Measurements from ENCODE around the gene IDI2. TPM values are rescaled to one million over a fixed set of nuclear protein-coding genes. Genes with fewer than 3 reads are reported as not detected.

IDI2 gene
- total RNA-seq, 1 experiment from 2014 or later = not detected

DNA sequence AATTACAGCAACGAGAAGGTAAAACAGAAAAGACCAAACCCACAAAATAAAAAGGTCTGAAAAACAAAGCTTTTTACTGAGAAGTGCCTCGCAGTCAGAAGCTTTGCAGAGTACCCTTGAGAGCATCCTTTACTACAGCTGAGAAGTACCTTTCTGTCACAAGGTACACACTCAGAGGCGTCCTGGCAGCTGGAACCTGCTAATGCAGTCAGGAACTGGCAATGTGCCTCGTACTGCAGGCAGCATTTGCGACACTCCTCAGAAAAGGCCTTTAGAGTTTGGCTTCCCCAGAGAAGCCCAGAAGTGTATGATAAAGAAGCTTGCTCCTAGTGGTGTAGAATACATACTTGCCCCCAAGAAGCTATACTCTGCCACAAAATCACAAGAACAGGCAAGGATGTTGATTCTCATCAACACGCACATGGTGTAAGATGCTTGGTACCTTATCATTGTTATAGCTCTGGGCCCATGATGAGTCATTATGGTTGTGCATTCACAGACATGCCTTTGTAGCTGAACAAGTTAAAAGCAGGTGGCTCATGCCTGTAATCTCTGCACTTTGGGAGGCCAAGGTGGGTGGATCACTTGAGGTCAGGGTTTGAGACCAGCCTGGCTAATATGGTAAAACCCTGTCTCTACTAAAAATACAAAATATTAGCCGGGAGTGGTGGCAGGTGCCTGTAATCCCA lies 39.4 kb downstream of the IDI2 start:
- ChIA-PET RAD21 (ENCODE audit: low non-redundant PET in 1 of 2, low total read pairs in 2 of 2, uncharacterized antibody in 2 of 2, unreplicated experiment in 2 of 2) (no interaction called here), CTCF (no interaction called here), POLR2A (interaction anchor here (0.8 to 1.1 kb wide), 2 partner anchors 44 to 55 kb away, joined by 3 to 4 read pairs; partner anchors contain the start of gene LARP4B)
- DNase-seq (ENCODE audit: low read depth, low spot score) (no peak), ATAC-seq (no peak)
- peaks cover 12 to 38% of the 10 kb centered on the region in 2 experiments for H3K4me1 ChIP-seq (ENCODE audit: control insufficient read depth in 1 of 2, insufficient read depth in 2 of 2, low read length in 2 of 2)
- peaks cover 14% of the 10 kb centered on the region; the same call in 1 of the 2 replicates for H4K20me1 ChIP-seq (ENCODE audit: insufficient read depth)
- no peaks in the 10 kb centered on the region for H3K27me3 ChIP-seq (ENCODE audit: insufficient read depth, low read length)
- H3K9me3 ChIP-seq (ENCODE audit: control insufficient read depth in 1 of 2, insufficient read depth in 1 of 2, low read depth in 1 of 2, low read length in 2 of 2) = no peaks in the 10 kb centered on the region; a peak in 1 of 4 replicates
- H3K79me2 ChIP-seq (ENCODE audit: insufficient read depth, low read length) = peaks cover 43% of the 10 kb centered on the region
- H3K9ac ChIP-seq (ENCODE audit: low read length) = no peak overlapping the region; the same call in 1 of the 2 replicates
- H3K4me3 ChIP-seq (replicated peaks in 1 of 2; ENCODE audit: low read depth in 1 of 2, low read length in 2 of 2) = no peak overlapping the region
- no peaks in the 10 kb centered on the region for H3K9me2 ChIP-seq (ENCODE audit: insufficient read depth)
- H3K4me2 ChIP-seq (ENCODE audit: low read length) = peak overlapping the region; percentile 84
- no peak overlapping the region for H2AFZ ChIP-seq (ENCODE audit: low read depth, low read length, poor library complexity, severe bottlenecking)
- TF ChIP-seq SIN3A (IDR thresholded peaks at IDR 0.05; ENCODE audit: low read depth) (no peak), SRF (IDR thresholded peaks at IDR 0.05; ENCODE audit: low read depth) (no peak), TCF7L2 (IDR thresholded peaks at IDR 0.05; ENCODE audit: borderline replicate concordance, extremely low read depth, insufficient read depth, insufficient read length) (no peak), CBX3 (IDR thresholded peaks at IDR 0.05; ENCODE audit: low read depth) (no peak), POLR2AphosphoS5 (IDR thresholded peaks at IDR 0.05; ENCODE audit: low read depth, low read length) (no peak), YY1 (IDR thresholded peaks at IDR 0.05; ENCODE audit: extremely low read depth, insufficient replicate concordance, low read depth, low read length) (no peak), ZFX (IDR thresholded peaks at IDR 0.05) (no peak), EZH2 (IDR thresholded peaks at IDR 0.05) (no peak), SP1 (IDR thresholded peaks at IDR 0.05; ENCODE audit: low read depth) (no peak), POLR2A (IDR thresholded peaks at IDR 0.05; ENCODE audit: borderline replicate concordance, extremely low read depth, insufficient read depth, insufficient read length) (no peak), JUND (IDR thresholded peaks at IDR 0.05) (no peak), ZNF274 (IDR thresholded peaks at IDR 0.05; ENCODE audit: low read depth, low read length) (no peak)
- TF ChIP-seq, protein P1, sequence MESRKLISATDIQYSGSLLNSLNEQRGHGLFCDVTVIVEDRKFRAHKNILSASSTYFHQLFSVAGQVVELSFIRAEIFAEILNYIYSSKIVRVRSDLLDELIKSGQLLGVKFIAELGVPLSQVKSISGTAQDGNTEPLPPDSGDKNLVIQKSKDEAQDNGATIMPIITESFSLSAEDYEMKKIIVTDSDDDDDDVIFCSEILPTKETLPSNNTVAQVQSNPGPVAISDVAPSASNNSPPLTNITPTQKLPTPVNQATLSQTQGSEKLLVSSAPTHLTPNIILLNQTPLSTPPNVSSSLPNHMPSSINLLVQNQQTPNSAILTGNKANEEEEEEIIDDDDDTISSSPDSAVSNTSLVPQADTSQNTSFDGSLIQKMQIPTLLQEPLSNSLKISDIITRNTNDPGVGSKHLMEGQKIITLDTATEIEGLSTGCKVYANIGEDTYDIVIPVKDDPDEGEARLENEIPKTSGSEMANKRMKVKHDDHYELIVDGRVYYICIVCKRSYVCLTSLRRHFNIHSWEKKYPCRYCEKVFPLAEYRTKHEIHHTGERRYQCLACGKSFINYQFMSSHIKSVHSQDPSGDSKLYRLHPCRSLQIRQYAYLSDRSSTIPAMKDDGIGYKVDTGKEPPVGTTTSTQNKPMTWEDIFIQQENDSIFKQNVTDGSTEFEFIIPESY (IDR thresholded peaks at IDR 0.05; ENCODE audit: extremely low read depth, insufficient replicate concordance, low read length) = no peak
- TF ChIP-seq, protein P2, sequence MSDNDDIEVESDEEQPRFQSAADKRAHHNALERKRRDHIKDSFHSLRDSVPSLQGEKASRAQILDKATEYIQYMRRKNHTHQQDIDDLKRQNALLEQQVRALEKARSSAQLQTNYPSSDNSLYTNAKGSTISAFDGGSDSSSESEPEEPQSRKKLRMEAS (IDR thresholded peaks at IDR 0.05) = no peak
- TF ChIP-seq, protein P3, sequence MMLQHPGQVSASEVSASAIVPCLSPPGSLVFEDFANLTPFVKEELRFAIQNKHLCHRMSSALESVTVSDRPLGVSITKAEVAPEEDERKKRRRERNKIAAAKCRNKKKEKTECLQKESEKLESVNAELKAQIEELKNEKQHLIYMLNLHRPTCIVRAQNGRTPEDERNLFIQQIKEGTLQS (IDR thresholded peaks at IDR 0.05) = no peak
- H3K36me3 ChIP-seq (ENCODE audit: control insufficient read depth in 1 of 2, insufficient read depth in 2 of 2, low read length in 2 of 2) = peaks cover 2 to 18% of the 10 kb centered on the region in 2 experiments; a peak in 2 of 4 replicates
- H3K27ac ChIP-seq (ENCODE audit: low read depth, low read length) = no peak overlapping the region
- BruUV-seq (replicated peaks) = no TSS peak
- intact Hi-C loops (cut with micrococcal nuclease) = loop anchor here (5.0 kb wide), 1 partner anchor 59 kb away; no protein-coding TSS in a partner anchor
